Measurements from ENCODE around the gene KIF22. TPM values are rescaled to one million over a fixed set of nuclear protein-coding genes. Genes with fewer than 3 reads are reported as not detected.

The KIF22 gene
- total RNA-seq, 1 experiment from 2014 or later: 111 TPM

GRCh38 chr16:29743475-29743826, 47.1 kb upstream of the KIF22 start:
- H3K9me3 ChIP-seq (ENCODE audit: control insufficient read depth, insufficient read depth, low read depth, low read length): no peaks in the 10 kb centered on the region
- intact Hi-C loops (cut with micrococcal nuclease; ENCODE audit: unreplicated experiment): no loop called here
- no peaks in the 10 kb centered on the region for H3K27me3 ChIP-seq (ENCODE audit: control insufficient read depth, insufficient read depth, low read length)
- no peak overlapping the region for H3K27ac ChIP-seq (ENCODE audit: low read length)
- in situ Hi-C loops (cut with HindIII; ENCODE audit: low pct_unique_long_range_greater_than_20kb, low sequenced_read_pairs): no loop called here
- no TSS peak for BruUV-seq (replicated peaks)
- H3K4me1 ChIP-seq (ENCODE audit: control insufficient read depth, insufficient read depth, low read length): no peaks in the 10 kb centered on the region
- H3K36me3 ChIP-seq (ENCODE audit: control insufficient read depth, insufficient read depth, low read length): no peaks in the 10 kb centered on the region
- no peak overlapping the region for H3K4me3 ChIP-seq (ENCODE audit: low read depth in 2 of 2, low read length in 2 of 2)
- DNase-seq (ENCODE audit: low read depth, low spot score): no peak
- ChIA-PET POLR2A (no interaction called here), CTCF (interaction anchor here (0.7 kb wide), 1 partner anchor 11 kb away, joined by 10 read pairs; no protein-coding TSS in a partner anchor)
- ATAC-seq: no peak
- no peak for TF ChIP-seq POLR2AphosphoS5 (IDR thresholded peaks at IDR 0.05; ENCODE audit: low read depth, low read length)
- no peak for TF ChIP-seq CTCF (IDR thresholded peaks at IDR 0.05)
- no peak for TF ChIP-seq REST (IDR thresholded peaks at IDR 0.05; ENCODE audit: insufficient read depth in 1 of 2, low read depth in 2 of 2, low read length in 1 of 2)
- no peak for TF ChIP-seq SIN3A (IDR thresholded peaks at IDR 0.05; ENCODE audit: borderline replicate concordance, insufficient read depth, low read depth, low read length)
- no peak for TF ChIP-seq TCF7L2 (IDR thresholded peaks at IDR 0.05; ENCODE audit: low read depth, low read length)

GRCh38 chr16:29743827-29744531, 46.6 kb upstream of the KIF22 start:
- intact Hi-C loops (cut with micrococcal nuclease; ENCODE audit: unreplicated experiment): no loop called here
- DNase-seq (ENCODE audit: low read depth, low spot score): no peak
- no peak overlapping the region for H3K4me3 ChIP-seq (ENCODE audit: low read depth in 2 of 2, low read length in 2 of 2)
- TF ChIP-seq REST (IDR thresholded peaks at IDR 0.05; ENCODE audit: insufficient read depth in 1 of 2, low read depth in 2 of 2, low read length in 1 of 2): no peak
- TF ChIP-seq POLR2AphosphoS5 (IDR thresholded peaks at IDR 0.05; ENCODE audit: low read depth, low read length): no peak
- TF ChIP-seq SIN3A (IDR thresholded peaks at IDR 0.05; ENCODE audit: borderline replicate concordance, insufficient read depth, low read depth, low read length): no peak
- TF ChIP-seq CTCF (IDR thresholded peaks at IDR 0.05): no peak
- no peaks in the 10 kb centered on the region for H3K36me3 ChIP-seq (ENCODE audit: control insufficient read depth, insufficient read depth, low read length)
- H3K27me3 ChIP-seq (ENCODE audit: control insufficient read depth, insufficient read depth, low read length): no peaks in the 10 kb centered on the region
- H3K27ac ChIP-seq (ENCODE audit: low read length): no peak overlapping the region
- no peak for ATAC-seq
- ChIA-PET CTCF (interaction anchor here (0.7 kb wide), 1 partner anchor 12 kb away, joined by 10 read pairs; no protein-coding TSS in a partner anchor), POLR2A (no interaction called here)
- no TSS peak for BruUV-seq (replicated peaks)
- no peaks in the 10 kb centered on the region for H3K9me3 ChIP-seq (ENCODE audit: control insufficient read depth, insufficient read depth, low read depth, low read length)
- no peaks in the 10 kb centered on the region for H3K4me1 ChIP-seq (ENCODE audit: control insufficient read depth, insufficient read depth, low read length)
- in situ Hi-C loops (cut with HindIII; ENCODE audit: low pct_unique_long_range_greater_than_20kb, low sequenced_read_pairs): no loop called here
